Measurements from ENCODE around the gene MMP21.

DNA sequence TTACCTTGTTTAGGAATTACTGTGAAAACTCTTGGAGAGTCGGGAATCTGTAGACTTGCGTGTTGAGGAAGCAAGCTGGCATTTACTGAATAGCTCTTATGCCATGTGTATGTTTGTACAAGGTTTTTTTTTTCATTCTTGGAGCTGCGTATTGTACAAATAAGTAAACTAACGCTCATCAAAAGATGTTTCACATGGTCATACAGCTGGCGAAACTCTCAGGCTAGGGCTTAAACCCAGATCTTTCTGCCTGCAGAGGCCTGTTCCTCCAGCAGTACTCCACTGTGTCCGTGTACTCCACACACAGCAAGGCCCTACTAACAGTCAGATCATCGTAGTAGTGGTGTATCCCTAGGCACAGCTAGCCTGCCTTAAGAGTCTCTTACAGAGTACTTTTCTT lies 48.7 kb downstream of the MMP21 start:
- TF ChIP-seq, protein P1, sequence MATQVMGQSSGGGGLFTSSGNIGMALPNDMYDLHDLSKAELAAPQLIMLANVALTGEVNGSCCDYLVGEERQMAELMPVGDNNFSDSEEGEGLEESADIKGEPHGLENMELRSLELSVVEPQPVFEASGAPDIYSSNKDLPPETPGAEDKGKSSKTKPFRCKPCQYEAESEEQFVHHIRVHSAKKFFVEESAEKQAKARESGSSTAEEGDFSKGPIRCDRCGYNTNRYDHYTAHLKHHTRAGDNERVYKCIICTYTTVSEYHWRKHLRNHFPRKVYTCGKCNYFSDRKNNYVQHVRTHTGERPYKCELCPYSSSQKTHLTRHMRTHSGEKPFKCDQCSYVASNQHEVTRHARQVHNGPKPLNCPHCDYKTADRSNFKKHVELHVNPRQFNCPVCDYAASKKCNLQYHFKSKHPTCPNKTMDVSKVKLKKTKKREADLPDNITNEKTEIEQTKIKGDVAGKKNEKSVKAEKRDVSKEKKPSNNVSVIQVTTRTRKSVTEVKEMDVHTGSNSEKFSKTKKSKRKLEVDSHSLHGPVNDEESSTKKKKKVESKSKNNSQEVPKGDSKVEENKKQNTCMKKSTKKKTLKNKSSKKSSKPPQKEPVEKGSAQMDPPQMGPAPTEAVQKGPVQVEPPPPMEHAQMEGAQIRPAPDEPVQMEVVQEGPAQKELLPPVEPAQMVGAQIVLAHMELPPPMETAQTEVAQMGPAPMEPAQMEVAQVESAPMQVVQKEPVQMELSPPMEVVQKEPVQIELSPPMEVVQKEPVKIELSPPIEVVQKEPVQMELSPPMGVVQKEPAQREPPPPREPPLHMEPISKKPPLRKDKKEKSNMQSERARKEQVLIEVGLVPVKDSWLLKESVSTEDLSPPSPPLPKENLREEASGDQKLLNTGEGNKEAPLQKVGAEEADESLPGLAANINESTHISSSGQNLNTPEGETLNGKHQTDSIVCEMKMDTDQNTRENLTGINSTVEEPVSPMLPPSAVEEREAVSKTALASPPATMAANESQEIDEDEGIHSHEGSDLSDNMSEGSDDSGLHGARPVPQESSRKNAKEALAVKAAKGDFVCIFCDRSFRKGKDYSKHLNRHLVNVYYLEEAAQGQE (IDR thresholded peaks at IDR 0.05; ENCODE audit: borderline replicate concordance), result no peak
- TF ChIP-seq, protein P2, sequence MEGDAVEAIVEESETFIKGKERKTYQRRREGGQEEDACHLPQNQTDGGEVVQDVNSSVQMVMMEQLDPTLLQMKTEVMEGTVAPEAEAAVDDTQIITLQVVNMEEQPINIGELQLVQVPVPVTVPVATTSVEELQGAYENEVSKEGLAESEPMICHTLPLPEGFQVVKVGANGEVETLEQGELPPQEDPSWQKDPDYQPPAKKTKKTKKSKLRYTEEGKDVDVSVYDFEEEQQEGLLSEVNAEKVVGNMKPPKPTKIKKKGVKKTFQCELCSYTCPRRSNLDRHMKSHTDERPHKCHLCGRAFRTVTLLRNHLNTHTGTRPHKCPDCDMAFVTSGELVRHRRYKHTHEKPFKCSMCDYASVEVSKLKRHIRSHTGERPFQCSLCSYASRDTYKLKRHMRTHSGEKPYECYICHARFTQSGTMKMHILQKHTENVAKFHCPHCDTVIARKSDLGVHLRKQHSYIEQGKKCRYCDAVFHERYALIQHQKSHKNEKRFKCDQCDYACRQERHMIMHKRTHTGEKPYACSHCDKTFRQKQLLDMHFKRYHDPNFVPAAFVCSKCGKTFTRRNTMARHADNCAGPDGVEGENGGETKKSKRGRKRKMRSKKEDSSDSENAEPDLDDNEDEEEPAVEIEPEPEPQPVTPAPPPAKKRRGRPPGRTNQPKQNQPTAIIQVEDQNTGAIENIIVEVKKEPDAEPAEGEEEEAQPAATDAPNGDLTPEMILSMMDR (IDR thresholded peaks at IDR 0.05; ENCODE audit: poor library complexity, severe bottlenecking), result no peak
- TF ChIP-seq TAF1 (IDR thresholded peaks at IDR 0.05; ENCODE audit: low read depth), result no peak
- no peak for TF ChIP-seq EP300 (conservative IDR thresholded peaks at IDR 0.05; ENCODE audit: poor library complexity, severe bottlenecking)

Data from neural cell (in vitro differentiated cells).